Left ventricle myocardium inferior (tissue), 1 donor: Measurements from ENCODE around the gene DLEC1. TPM values are rescaled to one million over a fixed set of nuclear protein-coding genes. Genes with fewer than 3 reads are reported as not detected.

Experiments
- DNase-seq: peaks from one replicate; pipeline ENCODE4 v3.0.0-alpha.2; 2020
- H3K27ac ChIP-seq: fragments of 200-600 bp; replicated peaks from 2 replicates; pipeline ENCODE4 v1.8.0; 2021
- H3K27me3 ChIP-seq: fragments of 200-600 bp; 2 replicates; pipeline ENCODE4 v1.8.0; 2021; ENCODE audit warnings: low read depth
- H3K36me3 ChIP-seq: fragments of 200-600 bp; 2 replicates; pipeline ENCODE4 v1.8.0; 2021
- H3K4me1 ChIP-seq: fragments of 200-600 bp; 2 replicates; pipeline ENCODE4 v1.8.0; 2021
- H3K4me3 ChIP-seq: fragments of 200-600 bp; 2 replicates; pipeline ENCODE4 v1.8.0; 2021; ENCODE audit warnings: mild to moderate bottlenecking, moderate library complexity
- H3K9me3 ChIP-seq: fragments of 200-600 bp; replicated peaks from 2 replicates; pipeline ENCODE4 v1.8.0; 2021
- intact Hi-C: fragments of 100-400 bp; cut with micrococcal nuclease; formaldehyde crosslinking; loops from one replicate; pipeline ENCODE4 v1.11.0; 2022
- total RNA-seq: library from RNA; stranded (reverse); fragmentation: NEBNext Ultra II Directional; extraction: Animal tissue kit (Norgen Biotek cat#: 25700); gene quantifications from one replicate; pipeline ENCODE4 v1.2.1, GENCODE V29; 2021
- TF ChIP-seq, protein P1 (sequence below): fragments of 200-600 bp; IDR thresholded peaks from 2 replicates; pipeline ENCODE4 v1.8.0; 2021; ENCODE audit warnings: antibody characterized with exemption, mild to moderate bottlenecking, borderline replicate concordance
- donor health status: DM: no; HTN: yes; CAD: no; lungs with severe emphysema.

The DLEC1 gene
- total RNA-seq, 1 donor from 2014 or later, result 0.08 TPM

DNA sequence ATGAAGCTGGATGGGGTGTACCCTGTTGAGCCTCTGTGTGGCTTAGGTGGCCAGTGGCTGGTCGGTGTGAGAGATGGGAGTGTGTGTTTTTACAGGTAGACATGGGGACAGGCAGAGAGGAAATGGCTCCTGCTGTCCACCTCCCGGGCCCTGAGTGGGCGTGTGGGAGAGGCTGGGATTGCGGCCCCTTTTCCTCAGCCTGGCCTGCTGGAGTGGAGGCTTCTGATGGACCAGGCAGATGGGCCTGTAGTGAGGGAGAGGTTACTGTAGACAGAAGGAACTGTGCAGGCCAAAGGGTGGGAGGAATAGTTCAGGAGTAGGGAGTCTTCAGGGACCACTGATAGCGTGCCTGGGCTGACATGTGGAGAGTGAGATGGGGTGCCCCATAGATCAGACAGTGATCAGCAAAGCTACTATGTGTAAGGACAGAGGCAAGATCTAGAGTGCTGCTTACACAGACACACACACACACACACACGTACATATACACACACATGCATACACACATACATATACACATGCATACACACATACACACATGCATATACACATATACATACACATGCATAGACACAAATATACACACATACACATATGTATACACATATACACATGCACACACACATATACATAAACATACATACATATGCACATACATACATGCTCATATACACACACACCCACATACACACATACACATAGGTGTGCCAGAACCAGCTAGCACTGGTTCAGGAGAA is 71.5 kb downstream of the DLEC1 start:
- no peaks in the 10 kb centered on the region for H3K27me3 ChIP-seq
- DNase-seq, result no peak
- no peaks in the 10 kb centered on the region for H3K36me3 ChIP-seq
- H3K9me3 ChIP-seq, result peaks cover 7% of the 10 kb centered on the region
- H3K4me3 ChIP-seq, result no peak overlapping the region
- H3K4me1 ChIP-seq, result no peaks in the 10 kb centered on the region
- no peak overlapping the region for H3K27ac ChIP-seq
- TF ChIP-seq, protein P1, sequence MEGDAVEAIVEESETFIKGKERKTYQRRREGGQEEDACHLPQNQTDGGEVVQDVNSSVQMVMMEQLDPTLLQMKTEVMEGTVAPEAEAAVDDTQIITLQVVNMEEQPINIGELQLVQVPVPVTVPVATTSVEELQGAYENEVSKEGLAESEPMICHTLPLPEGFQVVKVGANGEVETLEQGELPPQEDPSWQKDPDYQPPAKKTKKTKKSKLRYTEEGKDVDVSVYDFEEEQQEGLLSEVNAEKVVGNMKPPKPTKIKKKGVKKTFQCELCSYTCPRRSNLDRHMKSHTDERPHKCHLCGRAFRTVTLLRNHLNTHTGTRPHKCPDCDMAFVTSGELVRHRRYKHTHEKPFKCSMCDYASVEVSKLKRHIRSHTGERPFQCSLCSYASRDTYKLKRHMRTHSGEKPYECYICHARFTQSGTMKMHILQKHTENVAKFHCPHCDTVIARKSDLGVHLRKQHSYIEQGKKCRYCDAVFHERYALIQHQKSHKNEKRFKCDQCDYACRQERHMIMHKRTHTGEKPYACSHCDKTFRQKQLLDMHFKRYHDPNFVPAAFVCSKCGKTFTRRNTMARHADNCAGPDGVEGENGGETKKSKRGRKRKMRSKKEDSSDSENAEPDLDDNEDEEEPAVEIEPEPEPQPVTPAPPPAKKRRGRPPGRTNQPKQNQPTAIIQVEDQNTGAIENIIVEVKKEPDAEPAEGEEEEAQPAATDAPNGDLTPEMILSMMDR, result no peak
- intact Hi-C loops, result no loop called here

DNA sequence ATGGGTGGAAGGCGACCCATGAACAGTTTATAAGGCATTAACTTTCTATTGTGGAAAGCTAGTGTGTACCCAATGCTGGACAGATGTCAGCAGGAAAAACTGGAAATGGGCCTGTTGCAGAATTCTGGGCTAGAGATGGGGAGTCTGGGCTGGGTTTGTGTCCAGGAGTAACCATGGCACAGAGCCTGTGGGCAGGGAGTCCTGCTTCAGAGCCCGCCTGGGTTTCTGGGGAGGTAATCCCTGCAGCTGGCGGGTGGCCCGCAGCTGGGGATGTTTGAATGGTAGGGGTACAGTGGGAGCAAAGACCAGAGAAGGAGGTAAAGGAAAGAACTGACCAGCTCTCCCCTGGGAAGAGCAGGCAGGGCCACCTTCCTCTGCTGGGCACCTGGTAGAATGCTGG is 72.2 kb downstream of the DLEC1 start:
- H3K27me3 ChIP-seq, result no peaks in the 10 kb centered on the region
- intact Hi-C loops, result no loop called here
- TF ChIP-seq, protein P1, result no peak

DNA sequence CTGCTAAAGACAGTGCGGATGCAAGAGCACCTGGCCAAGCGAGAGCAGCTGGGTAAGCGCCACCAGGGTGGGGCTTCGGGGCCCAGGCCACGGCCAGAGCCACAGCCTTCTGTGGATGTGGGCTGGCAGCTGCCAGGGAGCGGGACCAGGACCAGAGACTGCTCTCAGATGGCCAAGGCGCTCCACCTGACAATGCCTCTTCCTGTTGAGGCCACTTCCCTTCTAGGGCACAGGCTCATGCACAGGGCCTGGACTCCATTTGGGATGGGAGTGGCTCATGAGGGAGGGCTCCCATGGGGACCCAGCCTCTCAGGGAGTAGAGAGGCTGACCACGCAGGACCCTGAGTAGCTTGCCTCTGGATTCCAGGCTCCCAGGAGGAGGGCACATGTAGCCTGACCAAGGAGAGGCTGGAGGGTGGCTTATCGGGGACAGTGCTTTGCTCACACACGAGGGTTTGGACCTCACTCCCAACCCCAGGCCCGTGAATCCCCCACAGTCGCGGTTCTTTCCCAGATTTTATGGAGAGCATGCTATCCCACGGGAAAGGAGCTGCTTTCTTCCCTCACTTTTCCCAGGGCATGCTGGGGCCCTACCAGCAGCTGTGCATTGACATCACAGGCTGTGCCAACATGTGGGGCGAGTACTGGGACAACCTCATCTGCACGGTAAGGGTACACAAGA is 72.8 kb downstream of the DLEC1 start:
- H3K27ac ChIP-seq, result no peak overlapping the region
- H3K36me3 ChIP-seq, result no peaks in the 10 kb centered on the region
- DNase-seq, result no peak
- no peaks in the 10 kb centered on the region for H3K27me3 ChIP-seq
- TF ChIP-seq, protein P1, result no peak
- no peak overlapping the region for H3K4me3 ChIP-seq
- intact Hi-C loops, result no loop called here
- no peaks in the 10 kb centered on the region for H3K4me1 ChIP-seq
- no peaks in the 10 kb centered on the region for H3K9me3 ChIP-seq

More for the DNA sequence above, 72.2 kb downstream of the DLEC1 start:
- Histone ChIP-seq H3K36me3 (no peaks in the 10 kb centered on the region), H3K27ac (no peak overlapping the region), H3K4me3 (no peak overlapping the region), H3K4me1 (no peaks in the 10 kb centered on the region), H3K9me3 (no peaks in the 10 kb centered on the region)
- DNase-seq, result no peak

DNA sequence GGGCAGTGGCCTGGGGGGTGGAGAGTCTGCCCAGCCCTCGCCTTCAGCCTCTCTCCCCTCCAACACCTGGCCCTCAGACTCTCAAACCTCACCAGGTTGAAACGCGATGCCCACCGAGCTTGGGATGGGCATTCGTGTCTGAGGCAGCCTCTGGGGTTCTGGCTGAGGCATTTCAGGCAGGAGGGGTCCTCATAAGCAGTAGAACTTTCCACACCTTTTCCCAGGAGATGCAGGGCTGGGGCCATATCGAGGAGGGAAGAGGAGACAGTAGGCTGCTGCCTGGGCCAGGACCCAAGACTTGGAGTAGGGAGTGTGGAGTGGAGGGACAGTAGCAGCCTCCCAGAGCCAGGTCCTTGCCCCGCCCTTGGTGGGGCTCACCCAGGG is 73.4 kb downstream of the DLEC1 start:
- Histone ChIP-seq H3K4me1 (peaks cover 4% of the 10 kb centered on the region), H3K4me3 (no peak overlapping the region), H3K9me3 (no peaks in the 10 kb centered on the region), H3K36me3 (no peaks in the 10 kb centered on the region), H3K27me3 (no peaks in the 10 kb centered on the region), H3K27ac (no peak overlapping the region)
- TF ChIP-seq, protein P1, result no peak
- DNase-seq, result no peak
- intact Hi-C loops, result no loop called here

DNA sequence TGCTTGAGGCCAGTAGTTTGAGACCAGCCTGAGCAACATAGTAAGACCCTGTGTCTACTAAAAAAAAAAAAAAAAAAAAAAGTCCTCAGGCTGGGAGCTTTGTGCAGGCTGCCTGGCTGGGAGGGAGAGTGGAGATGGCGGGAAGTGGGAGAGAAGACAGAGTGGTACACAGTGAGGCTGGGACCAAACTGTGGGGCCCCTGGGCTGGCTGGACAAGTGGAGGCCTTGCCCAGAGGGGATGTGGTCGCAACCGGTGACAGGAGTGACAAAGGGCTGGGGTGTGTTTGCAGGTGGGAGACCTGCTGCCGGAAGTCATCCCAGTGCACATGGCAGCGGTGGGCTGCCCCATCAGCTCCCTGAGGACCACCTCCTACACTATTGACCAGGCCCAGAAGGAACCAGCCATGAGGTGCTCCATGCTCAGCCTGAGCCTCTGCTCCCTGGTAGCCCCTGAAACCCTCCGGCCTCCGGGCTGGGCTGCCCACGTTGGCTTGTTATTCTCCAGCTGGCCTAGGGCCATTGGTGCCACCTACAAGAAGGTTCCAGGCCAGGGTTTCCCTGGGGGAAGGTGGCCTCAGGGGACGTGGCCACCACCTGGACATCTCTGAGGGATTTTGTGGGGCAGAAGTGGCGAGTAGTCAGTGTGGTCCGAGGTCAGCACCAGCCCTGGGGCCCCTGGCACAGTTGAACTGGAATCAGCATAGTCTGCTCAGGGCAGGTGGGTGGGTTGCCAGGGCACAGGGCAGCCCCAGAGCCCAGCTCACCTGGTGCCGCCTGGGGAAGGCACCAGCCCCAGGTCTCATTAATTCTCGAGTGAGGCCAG is 75.3 kb downstream of the DLEC1 start:
- H3K27ac ChIP-seq, result no peak overlapping the region
- intact Hi-C loops, result no loop called here
- H3K9me3 ChIP-seq, result no peaks in the 10 kb centered on the region
- peaks cover 11% of the 10 kb centered on the region for H3K4me1 ChIP-seq
- H3K4me3 ChIP-seq, result no peak overlapping the region
- DNase-seq, result no peak
- TF ChIP-seq, protein P1, result no peak
- H3K27me3 ChIP-seq, result no peaks in the 10 kb centered on the region
- no peaks in the 10 kb centered on the region for H3K36me3 ChIP-seq
